Stimulated activated CD8-positive, alpha-beta memory T cell treated with anti-CD3 and anti-CD28 coated beads, Interleukin-7, amount 100 ng/mL, for 48 hours (primary cell): ENCODE measurements around the gene CHRNA4.

Source experiments
- DNase-seq, 2 donors: peaks; one replicate each; pipeline ENCODE4 v3.0.0-alpha.2; 2020; ENCODE audit warnings: low read depth in 1 of 2; ENCODE audit errors: extremely low read depth in 1 of 2

Gene CHRNA4

GRCh38 chr20:63322933-63323273 is 38.2 kb downstream of the CHRNA4 start:
- no peak for DNase-seq

DNA sequence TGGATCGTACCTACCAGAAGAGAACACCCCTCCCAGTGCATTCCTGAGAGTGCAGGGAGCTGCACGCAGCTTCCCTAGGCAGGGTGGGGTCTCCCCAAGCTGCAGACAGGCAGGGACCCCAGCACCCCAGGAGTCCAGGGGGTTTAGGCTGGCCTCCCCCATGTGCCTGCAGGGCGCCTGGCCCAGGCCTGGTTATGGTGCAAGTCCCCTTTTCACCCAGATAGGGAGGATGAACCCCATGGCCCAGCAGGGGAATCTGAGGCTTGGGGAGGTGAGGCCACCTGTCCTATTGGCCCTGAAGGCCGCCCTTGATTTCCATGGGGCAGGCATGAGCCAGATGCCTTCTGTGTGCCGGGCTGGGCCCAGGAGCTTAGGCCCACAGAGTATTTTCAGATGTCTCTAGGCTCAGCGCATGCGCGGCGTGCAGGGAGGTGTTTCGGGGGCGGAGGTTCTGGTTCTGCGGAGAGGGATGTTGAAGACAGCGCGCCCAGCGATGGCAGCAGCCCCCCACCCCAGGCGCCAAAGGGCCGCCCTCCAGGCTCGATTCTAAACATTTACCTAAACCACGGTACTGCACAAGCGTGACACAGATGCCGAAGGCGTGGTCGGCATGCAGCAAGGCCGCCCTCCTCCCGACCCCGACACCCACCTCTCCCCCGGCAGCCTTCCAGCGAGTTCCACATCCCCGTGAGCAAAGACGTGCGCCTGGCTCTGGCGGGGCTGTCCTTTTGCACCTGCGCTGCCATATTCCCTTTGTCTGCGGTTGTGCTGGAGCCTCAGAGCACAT is 38.8 kb downstream of the CHRNA4 start:
- DNase-seq = no peak

DNA sequence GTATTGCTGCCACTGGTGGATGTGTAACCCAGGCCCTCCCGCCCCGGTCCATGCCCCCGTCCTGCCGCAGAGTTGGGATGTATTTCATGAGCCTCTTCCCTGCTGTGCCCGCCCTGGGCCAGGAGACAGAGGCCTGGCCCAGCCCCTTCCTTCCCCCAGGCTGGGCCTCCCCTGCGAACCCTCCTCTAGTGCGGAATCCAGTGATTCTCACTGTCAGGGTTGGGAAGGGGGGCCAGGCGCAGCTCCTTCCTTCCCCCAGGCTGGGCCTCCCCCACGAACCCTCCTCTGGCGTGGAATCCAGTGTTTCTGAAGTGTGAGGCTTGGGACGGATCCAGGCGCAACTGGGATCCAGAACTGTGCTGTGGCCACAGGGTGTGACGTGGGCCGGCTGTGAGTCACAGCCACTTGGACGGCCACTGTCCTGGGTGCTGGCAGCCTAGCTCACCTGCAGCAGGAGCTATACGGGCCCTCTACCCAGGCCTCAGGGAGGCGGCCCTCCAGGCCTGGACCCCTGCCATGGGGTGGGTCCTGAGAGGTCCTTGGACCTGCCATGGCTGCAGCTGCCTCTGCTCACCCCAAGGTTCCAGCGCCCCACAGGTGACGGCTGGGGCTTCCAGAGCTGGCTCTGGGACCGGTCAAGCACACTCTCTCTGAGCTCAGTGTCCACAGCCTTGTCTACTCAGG is 39.9 kb downstream of the CHRNA4 start:
- no peak for DNase-seq

DNA sequence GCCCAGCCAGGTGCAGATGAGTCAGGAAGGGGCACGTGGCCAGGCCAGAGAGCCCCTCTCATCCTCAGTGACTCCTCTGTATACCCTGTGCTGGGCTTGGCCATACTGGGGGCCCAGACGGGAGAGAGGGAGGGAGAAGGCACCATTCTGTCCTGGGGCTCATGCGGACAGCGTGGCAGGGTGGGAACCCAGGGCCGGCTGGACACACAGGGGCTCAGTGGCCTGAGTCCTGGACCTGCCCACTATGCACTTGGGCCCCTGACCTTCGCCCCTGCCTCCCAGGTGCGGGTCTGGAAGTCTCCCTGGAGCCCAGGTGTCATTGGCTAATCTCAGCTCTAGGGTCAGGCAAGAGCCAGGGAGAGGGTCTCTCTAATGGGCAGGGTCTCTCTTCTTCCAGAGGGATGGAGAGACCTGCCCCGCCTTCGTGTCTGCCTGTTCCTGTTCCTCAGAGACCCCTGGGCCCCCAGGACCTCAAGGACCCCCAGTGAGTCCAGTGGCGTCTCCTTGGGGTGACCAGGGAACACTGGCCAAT is 40.5 kb downstream of the CHRNA4 start:
- no peak for DNase-seq

DNA sequence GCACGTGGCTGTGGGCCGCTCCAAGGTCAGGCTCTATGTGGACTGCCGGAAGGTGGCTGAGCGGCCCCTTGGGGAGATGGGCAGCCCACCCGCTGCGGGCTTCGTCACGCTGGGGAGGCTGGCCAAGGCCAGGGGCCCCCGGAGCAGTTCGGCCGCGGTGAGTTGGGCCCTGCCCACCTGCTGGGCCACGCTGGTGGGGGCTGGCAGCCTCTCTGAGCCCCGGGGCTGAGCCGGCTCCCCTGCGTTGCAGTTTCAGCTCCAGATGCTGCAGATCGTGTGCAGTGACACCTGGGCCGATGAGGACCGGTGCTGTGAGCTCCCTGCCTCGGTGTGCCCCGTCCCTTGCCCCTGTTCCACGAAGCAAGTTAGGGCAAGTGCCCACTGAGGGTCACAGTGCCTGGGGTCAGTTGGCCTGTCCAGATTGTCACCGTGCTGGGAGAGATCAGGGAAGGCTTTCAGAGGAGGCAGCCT is 41.1 kb downstream of the CHRNA4 start:
- DNase-seq = no peak

DNA sequence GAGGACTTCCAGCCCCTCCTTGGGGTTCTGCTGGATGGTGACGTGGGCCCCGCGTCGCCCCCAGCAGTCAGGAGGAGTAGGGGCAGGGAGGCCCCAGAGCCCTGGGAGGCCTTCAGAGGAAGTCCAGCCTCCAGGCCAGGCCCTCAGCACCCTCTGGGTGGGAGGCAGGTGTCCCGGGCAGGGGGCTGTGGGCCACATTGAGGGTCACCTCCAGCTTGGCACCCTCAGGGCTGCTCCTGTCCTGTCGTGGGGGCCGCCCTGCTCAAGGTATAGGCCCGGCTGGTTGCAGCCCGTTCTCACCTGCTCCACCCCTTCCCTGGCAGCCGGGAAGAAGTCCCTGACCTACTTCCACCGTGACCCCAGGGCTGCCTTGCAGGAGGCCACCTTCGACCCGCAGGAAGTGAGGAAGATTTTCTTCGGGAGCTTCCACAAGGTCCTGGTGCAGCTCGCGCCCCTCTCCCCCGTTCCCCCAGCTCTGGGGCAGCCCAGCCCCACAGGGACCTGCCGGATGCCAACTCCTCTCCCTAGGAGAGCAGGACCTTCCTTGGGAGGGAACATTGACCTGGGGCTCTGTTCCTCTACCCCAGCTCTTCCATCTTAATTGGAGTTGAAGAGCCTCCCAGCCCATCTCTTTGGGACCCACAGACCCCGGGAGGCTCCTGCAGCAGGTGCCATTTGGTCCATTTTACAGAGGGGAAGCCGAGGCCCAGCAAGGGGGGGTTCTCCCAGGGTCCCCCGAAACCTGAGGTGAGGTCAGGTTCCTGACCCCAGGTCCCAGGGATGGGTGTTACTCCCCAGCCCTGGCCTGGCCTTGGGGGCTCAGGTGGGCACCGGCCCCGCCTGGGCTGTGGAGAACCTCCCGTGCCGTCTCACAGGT is 41.7 kb downstream of the CHRNA4 start:
- DNase-seq = no peak

DNA sequence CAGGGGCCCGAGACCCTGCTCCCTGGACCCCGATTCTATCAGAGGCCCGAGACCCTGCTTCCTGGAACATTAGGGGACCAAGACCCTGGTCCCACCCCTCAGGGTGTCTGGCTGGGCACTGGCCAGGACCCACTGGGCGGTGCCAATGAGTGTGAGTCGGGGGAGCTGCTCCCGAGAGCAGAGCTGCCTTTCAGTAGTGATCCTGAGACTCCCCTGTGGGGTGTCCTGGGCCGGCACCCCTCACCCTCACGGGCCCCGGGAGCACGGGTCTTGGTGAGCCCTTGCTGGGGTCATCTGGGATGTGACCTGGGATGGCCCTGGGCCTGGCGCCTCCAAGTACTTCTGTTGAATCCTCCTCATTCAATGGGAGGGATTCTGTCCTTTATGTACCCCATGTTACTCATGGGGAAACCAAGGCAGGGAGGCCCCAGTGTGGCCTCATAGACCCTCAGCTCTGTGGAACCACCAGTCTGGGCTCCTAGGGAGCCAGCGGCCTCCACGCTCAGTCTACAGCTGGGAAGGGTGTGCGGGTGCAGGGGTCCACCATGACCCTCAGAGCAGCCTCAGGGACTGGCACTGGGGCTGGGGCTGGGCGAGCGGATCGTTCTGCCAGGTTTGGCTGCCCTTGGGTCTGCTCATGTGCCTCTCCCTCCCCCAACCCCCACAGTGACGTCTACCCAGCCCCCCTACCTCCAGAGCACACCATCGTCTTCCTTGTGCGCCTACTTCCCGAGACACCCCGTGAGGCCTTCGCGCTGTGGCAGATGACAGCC is 42.6 kb downstream of the CHRNA4 start:
- DNase-seq = no peak

DNA sequence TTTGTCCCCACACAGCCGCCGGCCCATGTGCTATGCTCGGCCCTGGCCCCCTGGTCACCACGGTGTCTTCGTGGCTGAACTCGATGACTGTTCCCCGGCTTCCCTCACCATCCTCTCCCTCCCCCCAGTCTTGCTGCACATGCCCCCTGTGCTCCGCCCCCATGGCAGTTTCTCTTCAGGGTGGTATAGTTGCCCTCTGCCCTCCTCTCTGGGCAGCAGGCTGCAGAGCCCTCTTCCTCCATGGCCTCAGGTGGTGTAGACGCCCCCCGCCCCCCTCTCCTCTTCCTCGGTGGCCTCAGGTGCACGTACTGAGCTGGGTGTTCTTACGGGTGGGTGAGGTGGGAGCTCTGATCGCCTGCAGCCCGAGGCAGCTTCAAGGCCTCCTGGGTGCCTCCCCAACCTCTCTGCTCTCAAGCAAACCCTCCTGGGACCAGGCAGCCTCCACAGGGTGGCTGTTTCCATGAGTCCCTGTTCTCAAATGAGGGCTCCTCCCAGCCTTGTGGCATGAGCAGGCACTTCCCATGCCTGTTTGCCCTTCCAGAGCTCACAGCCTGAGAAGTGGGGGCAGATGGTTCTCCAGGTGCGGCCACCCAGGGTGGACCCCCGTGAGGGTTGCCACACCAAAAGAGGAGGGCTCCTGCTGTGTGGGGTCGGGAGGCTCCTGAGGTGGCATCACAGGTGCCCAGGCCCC is 43.4 kb downstream of the CHRNA4 start:
- DNase-seq = no peak

DNA sequence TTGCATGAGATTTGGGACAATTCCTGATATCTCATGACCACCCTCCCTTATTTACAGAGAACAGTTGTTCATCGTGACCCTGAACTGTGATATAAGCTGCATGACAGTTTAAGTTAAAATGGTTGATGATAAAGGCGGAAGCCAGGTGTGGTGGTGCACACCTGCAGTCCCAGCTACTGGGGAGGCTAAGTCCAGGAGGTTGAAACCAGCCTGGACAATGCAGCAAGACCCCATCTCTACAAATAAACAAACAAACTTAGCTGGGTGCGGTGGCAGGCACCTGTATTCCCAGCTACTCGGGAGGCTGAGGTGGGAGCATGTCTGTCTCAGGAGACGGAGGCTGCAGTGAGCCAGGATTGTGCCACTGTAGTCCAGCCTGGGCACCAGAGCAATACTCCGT is 44.1 kb downstream of the CHRNA4 start:
- DNase-seq = no peak

GRCh38 chr20:63316502-63316921 is 44.6 kb downstream of the CHRNA4 start:
- DNase-seq = no peak

DNA sequence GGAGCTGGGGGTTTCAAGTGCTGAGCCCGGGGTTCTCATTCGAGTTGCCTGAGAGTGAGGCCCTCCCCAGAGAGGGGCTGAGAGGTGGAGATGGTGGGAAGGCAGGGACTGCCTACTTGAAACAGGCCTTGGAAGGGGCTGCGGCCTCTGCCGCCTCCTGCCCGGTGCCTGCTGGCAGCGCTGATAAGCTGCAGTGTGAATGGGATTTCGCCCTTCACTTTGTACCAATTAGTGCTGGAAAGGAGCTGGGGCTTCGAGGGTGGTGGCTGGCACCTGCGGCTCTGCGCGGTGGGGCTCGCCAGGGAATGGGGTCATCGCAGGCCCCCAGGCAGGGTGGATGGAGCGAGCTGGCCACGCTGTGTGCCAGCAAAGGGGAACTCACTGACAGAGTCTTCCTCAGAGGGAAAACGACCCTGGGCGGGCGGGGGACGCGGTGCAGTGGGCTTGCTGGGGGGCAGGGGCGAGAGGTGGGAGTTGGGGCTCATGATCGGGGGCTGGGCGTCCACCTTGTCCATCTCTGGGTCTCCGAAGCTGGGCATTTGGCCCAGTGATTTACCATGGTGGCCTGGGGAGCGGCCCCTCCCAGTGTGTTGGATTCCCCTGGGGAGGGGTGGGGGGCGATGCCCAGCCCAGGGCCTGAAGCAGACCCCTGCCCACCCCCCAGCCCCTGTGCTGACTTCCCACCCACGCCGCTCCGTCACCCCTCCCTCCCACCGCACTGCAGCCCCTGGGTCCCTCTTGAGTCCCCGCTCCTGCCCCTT is 45.2 kb downstream of the CHRNA4 start:
- DNase-seq = no peak

DNA sequence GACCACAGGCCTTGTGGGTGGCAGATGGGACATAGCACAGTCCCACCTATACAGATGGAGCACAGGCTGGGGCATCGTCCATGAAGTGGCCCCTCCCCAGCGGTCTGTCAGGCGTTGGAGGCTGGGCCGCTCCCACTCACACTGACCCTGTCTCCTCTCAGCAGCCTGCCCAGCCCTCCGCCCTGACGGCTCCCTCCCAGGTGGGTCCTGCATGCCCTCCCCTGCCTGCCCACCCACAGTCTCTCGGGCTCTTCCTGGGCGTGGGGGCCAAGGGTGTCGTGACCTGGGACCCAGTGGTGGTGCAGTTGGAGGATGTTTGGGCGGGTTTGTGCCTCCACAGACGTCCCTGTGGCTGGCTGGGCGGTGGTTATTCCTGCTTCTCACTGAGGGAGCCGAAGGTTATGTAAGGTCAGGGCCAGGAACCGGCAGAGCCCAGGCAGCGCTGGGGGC is 45.9 kb downstream of the CHRNA4 start:
- no peak for DNase-seq

DNA sequence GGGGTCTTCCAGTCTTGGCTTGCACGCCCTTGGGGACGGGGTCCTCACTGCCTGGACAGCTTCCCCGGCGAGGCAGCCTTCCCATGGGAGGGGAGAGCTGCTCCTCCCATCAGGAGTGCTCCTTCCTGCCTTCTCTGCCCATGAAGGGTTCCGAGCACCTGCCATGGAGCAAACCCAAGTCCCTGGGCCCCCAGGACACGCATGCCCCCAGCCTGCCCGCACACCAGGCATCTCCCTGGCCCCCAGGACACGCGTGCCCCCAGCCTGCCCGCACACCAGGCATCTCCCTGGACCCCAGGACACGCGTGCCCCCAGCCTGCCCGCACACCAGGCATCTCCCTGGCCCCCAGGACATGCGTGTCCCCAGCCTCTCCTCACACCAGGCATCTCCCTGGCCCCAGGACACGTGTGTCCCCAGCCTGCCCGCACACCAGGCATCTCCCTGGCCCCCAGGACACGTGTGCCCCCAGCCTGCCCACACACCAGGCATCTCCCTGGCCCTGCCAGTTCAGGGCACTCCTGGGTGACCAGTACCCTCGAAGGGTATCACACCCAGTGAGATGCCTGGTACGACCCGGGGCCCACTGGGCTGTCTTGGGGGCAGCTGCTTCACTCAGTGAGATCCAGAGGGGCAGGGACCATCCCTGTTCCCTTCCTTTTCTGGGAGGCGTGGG is 46.4 kb downstream of the CHRNA4 start:
- no peak for DNase-seq

DNA sequence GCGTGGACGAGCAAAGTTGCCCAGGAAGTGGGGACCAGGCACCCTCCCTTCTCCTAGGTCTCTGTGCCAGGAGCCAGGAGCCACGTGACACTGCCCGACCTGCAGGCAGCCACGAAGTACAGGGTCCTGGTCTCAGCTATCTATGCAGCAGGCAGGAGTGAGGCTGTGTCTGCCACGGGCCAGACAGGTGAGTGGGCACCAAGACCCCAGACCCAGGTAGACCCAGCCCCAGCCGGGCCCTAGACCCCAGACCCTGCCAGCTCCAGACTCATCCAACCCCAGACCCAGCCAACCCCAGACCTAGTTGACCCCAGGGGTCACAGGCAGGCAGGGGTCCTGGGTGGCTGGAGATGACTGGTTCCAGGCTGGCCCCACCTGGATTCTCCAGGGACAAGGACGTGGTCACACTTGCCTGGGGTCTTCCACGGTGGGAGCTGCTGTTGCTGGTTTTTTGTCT is 47.1 kb downstream of the CHRNA4 start:
- no peak for DNase-seq

GRCh38 chr20:63313349-63314014 is 47.7 kb downstream of the CHRNA4 start:
- no peak for DNase-seq

GRCh38 chr20:63312690-63313348 is 48.3 kb downstream of the CHRNA4 start:
- no peak for DNase-seq

- no peak for DNase-seq
These were observed 48.9 kb downstream of the CHRNA4 start for GRCh38 chr20:63312273-63312672.
